Fibroblast of skin of left quadriceps (primary cell): ENCODE measurements around the gene PIGN.
"Not testable (repeated sequence)": the region's sequence is repeated elsewhere in the genome, so short reads cannot be mapped to it uniquely, and the experiment has no call there.

Experiments
- DNase-seq, 2 experiments: peaks; one replicate each; pipeline ENCODE4 v3.0.0-alpha.2; 2013; ENCODE audit warnings: low read depth in 2 of 2

PIGN gene

GRCh38 chr18:62179213-62179612 is 7.6 kb downstream of the PIGN start:
- DNase-seq = no peak

DNA sequence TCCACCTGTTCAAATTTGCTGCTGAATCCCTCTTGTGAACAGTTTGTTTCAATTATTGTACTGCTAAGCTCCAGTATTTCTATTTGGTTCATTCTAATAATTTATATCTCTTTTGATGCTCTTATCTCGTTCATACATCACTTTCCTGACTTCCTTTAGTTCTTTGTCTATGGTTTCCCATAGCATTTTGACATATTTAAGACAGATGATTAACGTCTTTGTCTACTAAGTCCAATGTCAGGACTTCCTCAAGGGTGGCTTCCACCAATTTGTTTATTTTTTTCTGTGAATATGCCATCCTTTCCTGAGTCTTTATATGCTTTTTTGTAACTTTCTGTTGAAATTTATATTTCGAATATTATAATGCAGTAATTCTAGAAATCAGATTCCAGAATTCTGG is 9.6 kb downstream of the PIGN start:
- no peak for DNase-seq

- no peak for DNase-seq
Observed at GRCh38 chr18:62175521-62175920, 11.3 kb downstream of the PIGN start.

- DNase-seq = no peak
Observed at GRCh38 chr18:62172298-62172697, 14.6 kb downstream of the PIGN start.

- DNase-seq = no peak
Observed at GRCh38 chr18:62170857-62171256, 16.0 kb downstream of the PIGN start.

DNA sequence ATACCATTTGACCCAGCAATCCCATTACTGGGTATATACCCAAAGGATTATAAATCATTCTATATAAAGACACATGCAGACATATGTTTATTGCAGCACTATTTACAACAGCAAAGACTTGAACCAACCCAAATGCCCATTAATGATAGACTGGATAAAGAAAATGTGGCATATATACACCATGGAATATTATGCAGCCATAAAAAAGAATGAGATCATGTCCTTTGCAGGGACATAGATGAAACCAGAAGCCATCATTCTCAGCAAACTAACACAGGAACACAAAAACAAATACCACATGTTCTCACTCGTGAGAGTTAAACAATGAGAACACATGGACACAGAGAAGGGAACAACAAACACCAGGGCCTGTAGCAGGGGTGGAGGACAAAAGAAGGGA is 20.3 kb downstream of the PIGN start:
- not testable (repeated sequence) for DNase-seq

DNA sequence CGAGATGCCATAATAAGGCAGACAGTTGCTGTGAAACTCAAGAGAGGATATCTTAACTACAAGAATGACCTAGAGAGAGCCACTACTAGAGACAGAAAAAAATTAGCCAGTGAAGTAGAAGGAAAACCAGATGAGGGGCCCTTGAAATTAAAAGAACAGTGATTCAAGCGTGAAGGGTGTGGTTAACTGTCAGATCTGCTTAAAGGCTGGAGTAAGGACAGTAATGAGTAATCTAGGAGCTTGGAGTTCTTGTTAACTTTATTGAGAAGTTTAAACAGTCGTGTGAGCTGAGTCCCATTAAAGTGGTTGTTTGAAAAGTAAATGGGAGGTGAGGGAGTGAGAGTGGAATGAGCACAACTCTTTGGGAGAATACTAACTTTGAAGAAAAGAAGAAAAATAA is 21.3 kb downstream of the PIGN start:
- no peak for DNase-seq

- no peak for DNase-seq
Observed at GRCh38 chr18:62164855-62165487, 21.9 kb downstream of the PIGN start.

GRCh38 chr18:62164310-62164709 is 22.5 kb downstream of the PIGN start:
- no peak for DNase-seq

DNA sequence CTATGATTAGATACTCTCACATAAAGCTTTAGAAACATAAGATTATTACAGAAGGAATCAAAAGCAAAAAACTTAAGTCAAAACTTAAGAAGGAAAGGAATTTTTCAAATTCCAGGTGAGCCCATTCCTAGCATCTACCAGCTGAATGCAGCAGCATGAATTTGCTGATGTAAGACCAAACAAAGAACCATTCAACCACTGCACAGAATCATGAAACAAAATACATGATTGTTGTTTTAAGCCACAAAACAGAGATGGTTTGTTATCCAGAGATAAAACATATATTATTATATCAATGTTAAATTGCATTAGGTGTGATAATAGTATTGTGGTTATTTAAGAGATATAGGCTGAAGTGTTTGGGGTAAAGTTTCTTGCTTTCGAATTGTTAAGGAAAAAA is 29.0 kb downstream of the PIGN start:
- DNase-seq = no peak

DNA sequence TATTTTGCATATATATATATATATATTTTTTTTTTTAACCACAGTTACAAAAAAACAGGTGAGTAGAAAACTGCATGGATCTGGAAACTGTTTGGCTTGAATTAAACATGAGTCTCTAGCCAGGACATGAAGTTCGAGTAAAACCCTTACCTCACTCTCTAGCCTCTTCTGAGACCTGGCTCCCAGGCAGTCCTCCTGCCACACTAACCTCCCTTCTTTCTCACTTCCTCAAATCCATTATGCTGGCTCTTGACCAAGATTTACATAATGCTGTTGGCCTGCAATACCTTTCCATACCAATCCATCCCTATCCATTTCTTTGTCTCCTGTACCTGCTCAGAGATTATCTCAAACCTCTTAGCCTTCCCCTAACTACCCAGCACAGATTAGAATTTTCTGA is 34.0 kb downstream of the PIGN start:
- DNase-seq = no peak

DNA sequence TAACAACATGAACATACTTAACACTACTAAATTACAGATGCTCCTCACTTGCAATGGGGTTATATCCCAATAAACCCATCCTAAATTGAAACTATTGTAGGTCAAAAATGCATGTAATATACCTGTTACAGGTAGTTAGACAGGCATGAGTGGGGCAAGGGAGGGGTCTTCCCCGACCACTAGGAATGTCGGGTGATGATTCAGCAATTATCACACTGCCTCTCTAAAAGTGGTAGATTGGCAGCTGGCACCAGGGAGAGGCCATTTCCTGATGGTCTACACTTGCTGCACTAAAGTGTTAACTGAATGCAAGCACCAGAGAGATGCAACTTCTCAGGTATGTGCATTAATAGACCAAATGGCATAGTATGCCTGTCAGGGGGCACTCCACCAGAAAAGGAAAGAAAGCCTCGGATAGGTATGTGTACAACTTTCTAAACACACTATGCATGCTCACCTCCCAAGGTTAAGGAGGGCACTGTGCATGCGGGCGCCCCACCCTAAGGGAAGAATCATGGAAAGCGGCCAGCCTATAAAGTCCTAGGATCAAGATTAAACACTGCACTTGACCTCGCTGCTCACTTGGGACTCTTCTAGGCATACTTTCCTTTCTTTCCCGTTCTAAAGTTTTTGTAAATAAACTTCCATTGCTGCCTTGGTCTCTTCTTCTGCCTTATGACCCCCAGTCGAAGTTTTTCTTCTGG is 35.6 kb downstream of the PIGN start:
- no peak for DNase-seq

GRCh38 chr18:62144338-62144737 is 42.5 kb downstream of the PIGN start:
- no peak for DNase-seq

- no peak for DNase-seq
Observed at GRCh38 chr18:62140259-62140658, 46.6 kb downstream of the PIGN start.

DNA sequence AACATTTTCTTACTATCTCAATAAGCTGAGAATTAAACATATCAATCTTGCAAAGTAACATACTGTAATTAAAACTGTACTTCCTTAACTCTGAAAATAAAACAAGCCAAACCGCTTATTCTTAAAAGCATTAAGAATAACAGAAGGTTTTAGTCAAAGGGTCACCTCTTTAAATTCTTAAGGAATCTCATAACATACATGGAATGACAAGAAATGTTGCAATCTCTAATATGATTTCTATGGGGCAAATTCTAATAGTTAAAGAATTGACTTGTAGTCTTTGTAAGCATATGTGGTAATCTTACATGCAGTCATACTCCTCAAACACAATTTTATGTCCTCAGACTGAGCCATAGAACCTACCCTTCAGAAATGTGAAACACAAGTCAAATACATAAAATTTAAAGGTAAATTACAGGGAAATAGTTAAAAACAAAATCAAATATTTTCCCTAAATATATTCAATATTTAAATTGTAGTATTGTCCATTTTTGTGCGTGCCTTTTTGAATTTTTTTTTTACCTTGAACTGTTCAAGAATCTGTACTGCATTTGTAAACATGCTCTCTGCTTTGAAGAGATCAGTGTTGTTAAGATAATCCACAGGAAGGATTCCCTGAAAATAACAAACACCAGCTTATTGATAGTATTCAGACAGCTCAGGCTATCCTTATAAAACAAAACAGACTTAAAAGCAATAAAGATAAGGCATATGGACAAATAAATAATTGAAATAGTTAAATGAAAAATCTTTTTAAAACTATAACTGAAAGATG is 48.2 kb downstream of the PIGN start:
- no peak for DNase-seq

DNA sequence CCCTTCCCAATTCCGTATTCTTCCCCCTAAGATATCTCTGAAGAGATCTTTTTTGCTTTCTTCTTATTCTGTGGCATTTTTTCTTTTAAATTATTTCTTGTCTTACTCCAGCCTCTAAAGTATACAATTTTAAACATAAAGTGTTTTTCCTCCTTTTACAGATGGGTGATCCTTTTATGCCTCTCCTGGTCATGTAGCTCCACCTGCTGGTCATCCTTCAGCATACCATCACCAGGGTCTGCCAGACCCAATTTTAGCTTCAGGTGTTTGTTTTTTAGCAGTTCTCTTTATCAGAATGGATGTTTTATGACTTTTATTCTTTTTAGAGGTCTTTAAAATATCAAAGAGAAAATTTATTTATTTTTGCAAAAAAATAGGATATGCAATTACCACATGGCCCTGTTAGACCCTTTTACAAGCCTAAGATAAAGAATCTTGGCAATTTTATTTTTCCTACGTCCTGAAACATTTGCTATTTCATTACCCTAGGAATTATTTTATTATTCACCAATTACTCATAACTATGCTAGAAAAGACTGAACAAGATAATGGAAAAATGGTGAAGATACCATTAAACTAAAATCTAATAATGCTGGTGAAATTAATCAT is 55.5 kb downstream of the PIGN start:
- DNase-seq = peak; percentile 35 to 48

GRCh38 chr18:62128157-62128556 is 58.7 kb downstream of the PIGN start:
- peak; percentile 83 to 84 for DNase-seq

DNA sequence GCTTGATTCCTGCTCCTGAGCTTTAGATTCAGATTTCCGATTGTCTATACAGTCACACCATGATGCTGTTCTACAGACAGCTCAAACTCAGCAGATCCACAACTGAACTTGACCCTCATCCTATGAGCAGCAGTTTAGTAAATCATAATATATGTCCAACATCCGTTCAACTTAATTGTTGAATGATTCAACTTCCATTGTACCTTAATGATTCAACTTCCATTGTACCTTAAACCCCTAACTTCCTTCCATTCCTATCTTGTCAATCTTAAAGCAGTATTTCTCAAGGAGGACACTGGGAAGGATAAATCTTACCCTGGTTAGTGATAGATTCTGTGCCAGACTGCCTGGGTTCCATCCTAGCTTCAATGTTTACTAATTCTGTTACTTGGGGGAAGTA is 60.1 kb downstream of the PIGN start:
- no peak for DNase-seq

DNA sequence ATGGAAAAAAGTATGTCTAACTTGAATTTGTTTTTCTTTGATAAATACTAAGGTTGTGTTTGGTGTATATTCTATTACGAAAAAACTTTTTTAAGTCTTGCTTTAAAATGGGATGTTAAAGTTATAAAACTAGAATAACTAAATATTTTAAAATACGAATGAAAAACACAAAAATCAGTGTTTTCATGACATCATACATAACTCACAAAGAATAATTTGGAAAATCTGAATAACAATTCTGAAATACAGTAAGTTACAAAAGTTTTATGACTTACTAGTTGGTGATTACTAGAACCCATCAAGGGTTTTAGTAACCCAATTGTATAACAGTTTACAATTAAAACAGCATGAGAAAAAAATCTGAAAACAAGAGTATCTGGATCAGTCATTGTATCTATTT is 61.2 kb downstream of the PIGN start:
- no peak for DNase-seq

- no peak for DNase-seq
Observed at GRCh38 chr18:62122330-62122729, 64.5 kb downstream of the PIGN start.

DNA sequence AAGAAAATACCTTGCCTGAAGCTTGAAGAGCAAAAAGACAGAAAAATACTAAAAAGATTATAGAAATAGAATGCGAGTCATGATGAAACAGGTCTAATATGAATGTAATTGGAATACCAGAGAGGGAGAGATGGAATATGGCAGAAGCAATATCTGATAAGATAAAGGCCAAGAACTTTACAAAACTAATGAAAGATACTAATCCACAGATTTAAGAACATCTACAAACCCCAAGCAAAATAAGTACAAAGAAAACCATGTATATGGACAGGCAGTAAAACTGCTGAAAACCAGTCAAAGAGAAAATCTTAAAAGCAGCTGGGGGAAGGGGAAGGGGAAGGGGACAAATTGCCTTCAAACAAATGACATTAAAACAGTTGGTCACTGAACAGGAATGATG is 67.0 kb downstream of the PIGN start:
- DNase-seq = no peak

- peak; percentile 63 for DNase-seq
Observed at GRCh38 chr18:62118328-62118727, 68.5 kb downstream of the PIGN start.

DNA sequence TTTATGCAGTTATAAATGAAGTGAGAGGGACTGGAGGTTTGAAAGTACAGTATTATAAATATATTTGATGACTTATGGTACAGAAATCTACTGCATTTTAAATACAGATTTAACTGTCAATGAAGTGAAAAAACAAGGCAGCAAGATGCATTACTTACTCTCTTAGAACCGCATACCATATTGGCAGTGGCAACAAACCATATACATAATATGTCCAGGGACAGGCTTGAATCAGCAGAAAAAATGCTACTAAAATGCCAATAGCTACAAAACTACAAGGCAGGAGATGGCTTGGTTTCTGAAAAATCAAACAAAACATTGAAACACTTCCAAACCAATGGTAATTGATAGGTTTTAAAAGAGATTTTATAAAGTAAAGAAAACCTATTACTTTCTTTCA is 77.2 kb downstream of the PIGN start:
- DNase-seq = no peak
